ENCODE measurements around the gene NLGN4X. TPM values are rescaled to one million over a fixed set of nuclear protein-coding genes. Genes with fewer than 3 reads are reported as not detected.

The NLGN4X gene
- total and polyA plus RNA-seq, 2 donors (not counting 3 experiments of a cell fraction or from before 2014, with no cell fraction given): 0.03 TPM; not detected in 1

DNA sequence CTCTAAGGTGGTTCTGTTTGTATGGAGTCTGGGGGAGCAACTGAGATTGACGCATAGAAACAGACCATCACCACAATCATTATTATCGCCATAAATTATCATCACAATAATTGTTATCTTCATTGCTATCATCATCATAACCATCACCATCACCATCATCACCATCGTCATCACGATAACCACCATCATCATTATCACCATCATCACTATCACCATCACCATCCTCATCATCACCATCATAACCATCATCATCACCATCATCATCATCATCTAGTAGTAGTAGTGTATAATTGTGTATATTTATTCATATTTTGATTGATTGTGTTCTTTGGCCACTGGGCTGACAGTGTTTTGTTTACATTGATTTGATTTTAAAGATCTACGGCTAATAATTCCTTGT, 95.7 kb downstream of the NLGN4X start:
- no peak for FAIRE-seq

More for the DNA sequence above, 95.7 kb downstream of the NLGN4X start:
- no peaks in the 10 kb centered on the region for H3K9me1 ChIP-seq (replicated peaks; ENCODE audit: control insufficient read depth, extremely low read depth, insufficient read depth, low read length)
- no peaks in the 10 kb centered on the region for H3K27me3 ChIP-seq (ENCODE audit: control insufficient read depth in 2 of 2, insufficient read depth in 2 of 2, low read length in 2 of 2)
- dilution Hi-C loops (cut with MboI; ENCODE audit: extremely low pct_ligation_motif_present, low sequenced_read_pairs) (no loop called here), intact Hi-C loops (cut with micrococcal nuclease) (no loop called here)
- BruUV-seq (replicated peaks): no TSS peak
- no peak overlapping the region for H3K4me3 ChIP-seq (replicated peaks in 1 of 3; ENCODE audit: insufficient read depth in 1 of 3, low read depth in 1 of 3, low read length in 3 of 3)
- no peaks in the 10 kb centered on the region for H3K79me2 ChIP-seq (ENCODE audit: control insufficient read depth, insufficient read depth, low read length)
- no peaks in the 10 kb centered on the region for H4K20me1 ChIP-seq (replicated peaks; ENCODE audit: control insufficient read depth, extremely low read depth, insufficient read depth, low read length)
- TF ChIP-seq MYC (IDR thresholded peaks at IDR 0.05; ENCODE audit: low read depth, low read length): no peak
- no peak for TF ChIP-seq FOS (IDR thresholded peaks at IDR 0.05; ENCODE audit: borderline replicate concordance, insufficient read depth, low read length)
- TF ChIP-seq POLR2AphosphoS5 (IDR thresholded peaks at IDR 0.05; ENCODE audit: insufficient read depth, low read depth, low read length): no peak
- TF ChIP-seq, protein P1, sequence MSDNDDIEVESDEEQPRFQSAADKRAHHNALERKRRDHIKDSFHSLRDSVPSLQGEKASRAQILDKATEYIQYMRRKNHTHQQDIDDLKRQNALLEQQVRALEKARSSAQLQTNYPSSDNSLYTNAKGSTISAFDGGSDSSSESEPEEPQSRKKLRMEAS (IDR thresholded peaks at IDR 0.05; ENCODE audit: insufficient read depth, insufficient read length): no peak
- no peak for TF ChIP-seq JUN (IDR thresholded peaks at IDR 0.05; ENCODE audit: borderline replicate concordance, insufficient read depth, insufficient read length, low read depth)
- TF ChIP-seq POLR2A (IDR thresholded peaks at IDR 0.05; ENCODE audit: low read depth, low read length): no peak
- TF ChIP-seq EZH2 (IDR thresholded peaks at IDR 0.05; ENCODE audit: borderline replicate concordance, low read depth, low read length, severe bottlenecking): no peak
- TF ChIP-seq, protein P2, sequence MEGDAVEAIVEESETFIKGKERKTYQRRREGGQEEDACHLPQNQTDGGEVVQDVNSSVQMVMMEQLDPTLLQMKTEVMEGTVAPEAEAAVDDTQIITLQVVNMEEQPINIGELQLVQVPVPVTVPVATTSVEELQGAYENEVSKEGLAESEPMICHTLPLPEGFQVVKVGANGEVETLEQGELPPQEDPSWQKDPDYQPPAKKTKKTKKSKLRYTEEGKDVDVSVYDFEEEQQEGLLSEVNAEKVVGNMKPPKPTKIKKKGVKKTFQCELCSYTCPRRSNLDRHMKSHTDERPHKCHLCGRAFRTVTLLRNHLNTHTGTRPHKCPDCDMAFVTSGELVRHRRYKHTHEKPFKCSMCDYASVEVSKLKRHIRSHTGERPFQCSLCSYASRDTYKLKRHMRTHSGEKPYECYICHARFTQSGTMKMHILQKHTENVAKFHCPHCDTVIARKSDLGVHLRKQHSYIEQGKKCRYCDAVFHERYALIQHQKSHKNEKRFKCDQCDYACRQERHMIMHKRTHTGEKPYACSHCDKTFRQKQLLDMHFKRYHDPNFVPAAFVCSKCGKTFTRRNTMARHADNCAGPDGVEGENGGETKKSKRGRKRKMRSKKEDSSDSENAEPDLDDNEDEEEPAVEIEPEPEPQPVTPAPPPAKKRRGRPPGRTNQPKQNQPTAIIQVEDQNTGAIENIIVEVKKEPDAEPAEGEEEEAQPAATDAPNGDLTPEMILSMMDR (IDR thresholded peaks at IDR 0.05; ENCODE audit: extremely low read depth in 1 of 2, insufficient read depth in 1 of 2, low read depth in 1 of 2, low read length in 2 of 2): no peak
- no peak for TF ChIP-seq GATA2 (IDR thresholded peaks at IDR 0.05; ENCODE audit: insufficient read depth, insufficient read length, low read depth, low read length)
- H3K27ac ChIP-seq (ENCODE audit: insufficient read depth, low read depth, low read length): no peak overlapping the region
- H2AFZ ChIP-seq (ENCODE audit: low read depth, low read length): no peak overlapping the region
- ChIA-PET CTCF (no interaction called here), POLR2A (no interaction called here)
- no peak overlapping the region for H3K9ac ChIP-seq (replicated peaks; ENCODE audit: extremely low read depth, insufficient read depth, low read length)
- no peaks in the 10 kb centered on the region for H3K9me3 ChIP-seq (replicated peaks; ENCODE audit: control insufficient read depth, insufficient read depth, low read length)
- H3K4me1 ChIP-seq (ENCODE audit: control insufficient read depth, extremely low read depth, insufficient read depth, low read length): no peaks in the 10 kb centered on the region
- DNase-seq (ENCODE audit: low read depth, low spot score): no peak
- no peaks in the 10 kb centered on the region for H3K36me3 ChIP-seq (ENCODE audit: control insufficient read depth in 2 of 2, extremely low read depth in 1 of 2, insufficient read depth in 2 of 2, low read length in 2 of 2)
- H3K4me2 ChIP-seq (ENCODE audit: insufficient read depth, low read length): no peak overlapping the region

Measured in endothelial cell of umbilical vein (primary cell).